Hepatocyte (in vitro differentiated cells): Measurements from ENCODE around the gene IL34. TPM values are rescaled to one million over a fixed set of nuclear protein-coding genes. Genes with fewer than 3 reads are reported as not detected.
A peak's percentile ranks its signal among the peaks of the same experiment; 100 is the strongest.

Experiments
- DNase-seq: peaks from one replicate; pipeline ENCODE4 v3.0.0-alpha.2; 2016; ENCODE audit warnings: low spot score
- H2AFZ ChIP-seq: fragments of 200-600 bp; sonication (generic); 2 replicates; pipeline ENCODE4 v1.6.0; 2016; ENCODE audit warnings: antibody characterized with exemption, mild to moderate bottlenecking
- H3K27ac ChIP-seq: fragments of 200-600 bp; sonication (generic); 2 replicates; pipeline ENCODE4 v1.5.1; 2016; ENCODE audit warnings: mild to moderate bottlenecking
- H3K27me3 ChIP-seq: fragments of 200-600 bp; sonication (generic); 2 replicates; pipeline ENCODE4 v1.6.1; 2016
- H3K36me3 ChIP-seq: fragments of 200-600 bp; sonication (generic); replicated peaks from 2 replicates; pipeline ENCODE4 v1.5.1; 2016; ENCODE audit warnings: low read depth; ENCODE audit not compliant: insufficient read depth
- H3K4me1 ChIP-seq: fragments of 200-600 bp; sonication (generic); 2 replicates; pipeline ENCODE4 v1.5.1; 2016; ENCODE audit warnings: mild to moderate bottlenecking, moderate library complexity; ENCODE audit not compliant: insufficient read depth
- H3K4me2 ChIP-seq: fragments of 200-600 bp; sonication (generic); 2 replicates; pipeline ENCODE4 v1.6.0; 2016
- H3K4me3 ChIP-seq: fragments of 200-600 bp; sonication (generic); 2 replicates; pipeline ENCODE4 v1.5.1; 2016; ENCODE audit warnings: mild to moderate bottlenecking
- H3K79me2 ChIP-seq: fragments of 200-600 bp; sonication (generic); 2 replicates; pipeline ENCODE4 v1.6.0; 2017; ENCODE audit warnings: mild to moderate bottlenecking
- H3K9me2 ChIP-seq: fragments of 200-600 bp; sonication (generic); replicated peaks from 2 replicates; pipeline ENCODE4 v1.6.0; 2017; ENCODE audit warnings: mild to moderate bottlenecking; ENCODE audit not compliant: insufficient read depth
- H3K9me3 ChIP-seq: fragments of 200-600 bp; sonication (generic); 2 replicates; pipeline ENCODE4 v1.5.1; 2016; ENCODE audit warnings: low read depth, mild to moderate bottlenecking
- H4K20me1 ChIP-seq: fragments of 200-600 bp; sonication (generic); 2 replicates; pipeline ENCODE4 v1.6.0; 2016; ENCODE audit warnings: mild to moderate bottlenecking; ENCODE audit not compliant: insufficient read depth, poor library complexity, severe bottlenecking
- EZH2 ChIP-seq: fragments of 200-600 bp; sonication (generic); IDR thresholded peaks from 2 replicates; pipeline ENCODE4 v1.6.1; 2016; ENCODE audit warnings: antibody characterized with exemption, mild to moderate bottlenecking, borderline replicate concordance
- EZH2phosphoT487 ChIP-seq: fragments of 200-600 bp; sonication (generic); IDR thresholded peaks from one replicate; pipeline ENCODE4 v1.6.1; 2018; ENCODE audit warnings: antibody characterized with exemption, mild to moderate bottlenecking, low read depth, moderate library complexity; ENCODE audit not compliant: unreplicated experiment, severe bottlenecking
- WGBS: methylation state at CpG from one replicate; pipeline ENCODE4 v1.1.6; 2016; ENCODE audit warnings: low lambda C conversion rate; ENCODE audit errors: missing lambda C conversion rate; 5-methylcytosine and 5-hydroxymethylcytosine counted together
- polyA plus RNA-seq: library from polyadenylated mRNA; unstranded; fragments of >200 nt; fragmentation: Nextera tagmentation; extraction: Ambion mirVana; gene quantifications from 2 replicates; pipeline ENCODE4 v1.2.1, GENCODE V29; 2016
- total RNA-seq: library from RNA; depleted of rRNA; stranded (reverse); fragments of >200 nt; gene quantifications from 2 replicates; pipeline ENCODE4 v1.2.3, GENCODE V29; 2014
- TF ChIP-seq, protein P1 (sequence below): fragments of 200-600 bp; sonication (generic); IDR thresholded peaks from 2 replicates; pipeline ENCODE4 v1.5.1; 2016; ENCODE audit warnings: antibody characterized with exemption, mild to moderate bottlenecking; ENCODE audit not compliant: poor library complexity

IL34 gene
- total and polyA plus RNA-seq, 2 experiments from 2014 or later = 0.48 to 2.2 TPM

DNA sequence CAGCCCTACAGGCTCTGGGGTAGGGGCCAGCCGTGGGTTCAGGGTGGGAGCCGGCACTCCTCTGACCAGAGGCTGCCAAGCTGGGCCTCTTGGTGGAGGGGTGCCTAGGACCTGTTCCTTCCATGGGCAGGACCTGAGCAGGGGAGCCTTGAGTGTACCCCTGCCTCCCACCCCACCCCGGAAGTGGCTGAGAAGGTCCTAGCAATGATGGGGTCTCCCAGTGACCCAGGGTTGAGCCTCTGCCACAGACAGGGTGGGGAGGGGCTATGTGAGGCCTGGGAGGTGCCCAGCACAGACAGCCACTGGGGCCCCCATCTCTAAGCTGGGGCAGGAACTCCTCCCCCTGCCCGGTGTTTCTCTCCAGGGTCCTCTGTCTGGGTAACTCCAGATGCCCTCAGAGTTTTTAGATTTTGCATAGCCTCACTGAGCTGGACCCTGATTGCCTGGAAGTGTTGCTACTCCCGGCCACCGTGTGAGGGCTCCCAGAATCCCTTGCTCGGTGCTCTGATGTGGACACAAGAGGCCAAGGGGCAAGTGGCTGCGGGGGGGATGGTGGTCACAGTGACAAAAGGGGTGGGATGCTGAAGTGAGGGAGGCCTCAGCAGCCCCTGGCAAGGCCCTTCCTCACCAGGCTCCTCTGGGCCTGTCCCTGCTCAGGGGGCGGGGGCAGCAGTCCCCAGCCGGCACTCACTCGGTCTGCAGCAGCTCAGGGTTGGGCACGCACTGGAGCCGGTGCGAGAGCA lies 45.9 kb downstream of the IL34 start:
- no peak for DNase-seq
- no peaks in the 10 kb centered on the region for H4K20me1 ChIP-seq

DNA sequence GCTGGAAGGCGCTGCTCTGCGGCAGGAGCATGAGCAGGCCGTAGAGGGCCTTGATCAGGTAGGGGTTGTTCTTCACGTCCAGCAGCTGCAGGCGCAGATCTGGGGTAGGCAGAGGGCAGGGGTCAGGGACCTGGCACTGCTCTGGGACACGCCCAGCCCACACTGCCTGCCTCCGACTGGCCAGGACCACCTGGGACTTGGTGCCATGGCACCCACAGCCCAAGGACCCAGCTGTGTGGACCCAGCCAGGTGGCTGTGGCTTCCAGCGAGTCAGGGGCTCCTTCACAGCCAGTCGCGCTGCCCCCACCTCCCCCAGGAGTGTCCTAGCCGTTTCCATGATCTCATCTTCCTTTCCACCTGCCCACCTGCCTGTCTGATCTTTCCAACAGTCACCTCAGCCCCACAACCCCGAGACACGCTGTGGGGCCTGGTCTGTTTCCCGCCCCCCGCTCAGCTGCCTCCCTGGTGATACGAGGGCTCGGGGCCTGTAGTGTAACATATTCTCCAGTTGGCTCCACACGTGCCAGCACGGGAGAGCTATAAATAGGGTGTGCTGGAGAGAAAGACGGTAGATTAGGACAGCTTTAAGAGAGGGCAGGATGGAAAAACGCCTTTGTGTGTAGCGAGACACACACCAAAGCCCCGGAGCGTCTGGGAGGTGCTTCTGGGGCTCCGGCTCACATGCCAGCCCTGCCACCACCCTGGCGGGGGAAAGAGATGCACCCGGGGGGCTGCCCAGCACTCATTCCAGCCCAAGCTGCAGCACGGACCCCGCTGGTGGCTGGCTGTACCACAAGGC lies 46.7 kb downstream of the IL34 start:
- H2AFZ ChIP-seq = no peak overlapping the region
- no peaks in the 10 kb centered on the region for H3K9me2 ChIP-seq
- H3K36me3 ChIP-seq = no peaks in the 10 kb centered on the region
- 73% methylated on average over 29 of the region's 29 CpGs for WGBS
- H3K4me1 ChIP-seq = peaks cover 73% of the 10 kb centered on the region
- H3K27ac ChIP-seq = peak overlapping the region; percentile 92
- no peaks in the 10 kb centered on the region for H3K27me3 ChIP-seq
- no peaks in the 10 kb centered on the region for H3K79me2 ChIP-seq
- no peak overlapping the region for H3K4me3 ChIP-seq
- TF ChIP-seq EZH2 (no peak), EZH2phosphoT487 (no peak)
- TF ChIP-seq, protein P1, sequence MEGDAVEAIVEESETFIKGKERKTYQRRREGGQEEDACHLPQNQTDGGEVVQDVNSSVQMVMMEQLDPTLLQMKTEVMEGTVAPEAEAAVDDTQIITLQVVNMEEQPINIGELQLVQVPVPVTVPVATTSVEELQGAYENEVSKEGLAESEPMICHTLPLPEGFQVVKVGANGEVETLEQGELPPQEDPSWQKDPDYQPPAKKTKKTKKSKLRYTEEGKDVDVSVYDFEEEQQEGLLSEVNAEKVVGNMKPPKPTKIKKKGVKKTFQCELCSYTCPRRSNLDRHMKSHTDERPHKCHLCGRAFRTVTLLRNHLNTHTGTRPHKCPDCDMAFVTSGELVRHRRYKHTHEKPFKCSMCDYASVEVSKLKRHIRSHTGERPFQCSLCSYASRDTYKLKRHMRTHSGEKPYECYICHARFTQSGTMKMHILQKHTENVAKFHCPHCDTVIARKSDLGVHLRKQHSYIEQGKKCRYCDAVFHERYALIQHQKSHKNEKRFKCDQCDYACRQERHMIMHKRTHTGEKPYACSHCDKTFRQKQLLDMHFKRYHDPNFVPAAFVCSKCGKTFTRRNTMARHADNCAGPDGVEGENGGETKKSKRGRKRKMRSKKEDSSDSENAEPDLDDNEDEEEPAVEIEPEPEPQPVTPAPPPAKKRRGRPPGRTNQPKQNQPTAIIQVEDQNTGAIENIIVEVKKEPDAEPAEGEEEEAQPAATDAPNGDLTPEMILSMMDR = no peak
- peak overlapping the region; percentile 36 for H3K4me2 ChIP-seq
- no peaks in the 10 kb centered on the region for H3K9me3 ChIP-seq
- peak; percentile 71 for DNase-seq
- no peaks in the 10 kb centered on the region for H4K20me1 ChIP-seq

More for the DNA sequence above, 45.9 kb downstream of the IL34 start:
- Histone ChIP-seq H3K27ac (peak overlapping the region; percentile 92), H3K27me3 (no peaks in the 10 kb centered on the region), H3K4me3 (no peak overlapping the region), H3K4me1 (peaks cover 76% of the 10 kb centered on the region), H3K9me2 (no peaks in the 10 kb centered on the region), H3K9me3 (no peaks in the 10 kb centered on the region), H3K4me2 (peak overlapping the region; percentile 15), H2AFZ (no peak overlapping the region), H3K36me3 (no peaks in the 10 kb centered on the region), H3K79me2 (no peaks in the 10 kb centered on the region)
- TF ChIP-seq EZH2phosphoT487 (no peak), EZH2 (no peak)
- TF ChIP-seq, protein P1 = no peak
- 75% methylated on average over 14 of the region's 14 CpGs for WGBS

DNA sequence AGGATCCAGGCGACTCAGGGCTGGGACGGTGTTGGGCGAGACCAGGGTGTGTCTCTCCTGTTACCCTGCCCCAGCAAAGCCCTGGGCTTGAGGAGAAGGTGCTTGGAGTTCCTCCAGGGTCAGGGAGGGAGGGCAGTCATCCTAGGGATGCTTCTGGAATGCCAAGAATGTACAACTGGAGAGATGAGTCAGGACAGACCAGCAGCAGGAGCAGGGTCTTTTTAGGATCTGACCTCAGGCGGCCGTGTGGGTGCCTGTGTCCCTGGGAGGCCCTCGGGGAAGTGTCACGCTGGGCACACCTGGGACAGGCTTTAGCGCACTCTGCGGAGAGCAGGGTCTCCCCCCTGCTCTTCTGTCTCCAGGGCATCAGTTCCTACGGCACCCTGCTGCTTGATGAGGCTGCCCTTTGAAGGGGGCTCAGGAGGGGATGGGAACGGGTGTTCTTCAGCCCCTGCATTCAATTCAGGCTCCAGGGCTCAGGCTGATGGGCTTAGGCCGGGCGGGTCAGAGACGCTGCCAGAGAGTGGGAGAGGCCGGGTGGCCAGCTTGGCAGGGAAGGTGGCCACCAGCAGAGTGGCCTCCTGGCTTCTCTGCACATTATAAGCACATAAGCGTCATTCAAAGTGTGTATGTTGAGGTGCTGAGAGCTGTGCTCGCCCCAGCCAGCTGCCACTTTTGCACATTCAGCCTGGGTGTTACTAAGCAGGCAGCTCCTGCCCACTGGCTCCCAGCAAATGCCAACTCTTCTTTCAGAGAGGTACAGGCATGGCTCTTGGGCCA lies 47.9 kb downstream of the IL34 start:
- H4K20me1 ChIP-seq = no peaks in the 10 kb centered on the region
- no peak for TF ChIP-seq EZH2phosphoT487
- no peak for TF ChIP-seq EZH2
- TF ChIP-seq, protein P1 = no peak
- no peaks in the 10 kb centered on the region for H3K79me2 ChIP-seq
- peak overlapping the region; percentile 92 for H3K27ac ChIP-seq
- peak overlapping the region; percentile 36 for H3K4me2 ChIP-seq
- no peaks in the 10 kb centered on the region for H3K9me3 ChIP-seq
- H3K27me3 ChIP-seq = no peaks in the 10 kb centered on the region
- H3K36me3 ChIP-seq = no peaks in the 10 kb centered on the region
- no peak overlapping the region for H2AFZ ChIP-seq
- WGBS = 68% methylated on average over 17 of the region's 17 CpGs
- no peak for DNase-seq
- H3K4me3 ChIP-seq = no peak overlapping the region
- H3K4me1 ChIP-seq = peaks cover 61% of the 10 kb centered on the region
- H3K9me2 ChIP-seq = no peaks in the 10 kb centered on the region
